ENCODE measurements around the gene ZMPSTE24.

- TF ChIP-seq CTCF (IDR thresholded peaks at IDR 0.05; ENCODE audit: low read depth, low read length) (no peak), EZH2phosphoT487 (IDR thresholded peaks at IDR 0.05; ENCODE audit: low read depth) (no peak)
These were observed 59.5 kb downstream of the ZMPSTE24 start for GRCh38 chr1:40317394-40318074.

All from OCI-LY3 (cell line).